NCI-H2227 treated with DMSO at 0.1 percent for 48 hours (cell line): Measurements from ENCODE around the gene CHMP2B.
"Not testable (repeated sequence)": the region's sequence is repeated elsewhere in the genome, so short reads cannot be mapped to it uniquely, and the experiment has no call there.

Experiments
- DNase-seq: peaks from one replicate; lab custom pipeline; 2025; lab: John Stamatoyannopoulos, UW

CHMP2B gene

DNA sequence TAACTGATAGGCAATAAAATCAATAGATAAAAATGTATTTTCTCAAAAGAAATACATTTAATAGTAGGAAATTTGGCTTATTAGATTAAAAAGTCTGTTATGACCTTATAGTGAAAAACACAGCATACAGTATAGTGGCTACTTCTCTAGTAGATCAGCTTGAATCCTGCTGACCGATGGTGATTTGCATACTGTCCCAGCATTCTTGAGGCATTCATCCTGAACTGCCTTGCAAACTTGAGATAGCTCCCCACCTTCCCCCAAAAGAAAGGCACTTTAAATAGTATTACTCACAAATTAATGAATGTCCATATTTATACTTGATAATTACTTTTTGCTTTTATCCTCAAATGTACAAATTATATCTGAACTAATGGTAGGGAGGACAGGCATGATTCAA, 6.7 kb downstream of the CHMP2B start:
- no peak for DNase-seq

DNA sequence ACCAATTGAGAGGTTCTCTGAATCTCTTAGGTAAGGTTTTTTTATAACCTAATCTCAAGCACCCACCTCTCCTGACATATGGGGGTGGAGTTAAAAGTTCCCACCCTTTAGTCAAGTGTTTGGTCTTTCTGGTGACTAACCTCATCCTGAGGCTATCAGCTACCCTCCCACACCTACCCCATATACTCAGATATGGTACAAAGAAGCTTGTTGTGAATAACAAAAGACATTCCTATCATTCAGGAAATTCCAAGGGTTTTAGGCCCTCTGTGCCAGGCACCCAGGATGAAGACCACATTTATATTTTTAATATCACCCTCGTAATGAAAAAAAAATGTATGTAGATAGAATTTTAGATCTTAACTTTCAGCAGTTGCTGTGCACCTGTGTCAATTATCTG, 9.0 kb downstream of the CHMP2B start:
- no peak for DNase-seq

DNA sequence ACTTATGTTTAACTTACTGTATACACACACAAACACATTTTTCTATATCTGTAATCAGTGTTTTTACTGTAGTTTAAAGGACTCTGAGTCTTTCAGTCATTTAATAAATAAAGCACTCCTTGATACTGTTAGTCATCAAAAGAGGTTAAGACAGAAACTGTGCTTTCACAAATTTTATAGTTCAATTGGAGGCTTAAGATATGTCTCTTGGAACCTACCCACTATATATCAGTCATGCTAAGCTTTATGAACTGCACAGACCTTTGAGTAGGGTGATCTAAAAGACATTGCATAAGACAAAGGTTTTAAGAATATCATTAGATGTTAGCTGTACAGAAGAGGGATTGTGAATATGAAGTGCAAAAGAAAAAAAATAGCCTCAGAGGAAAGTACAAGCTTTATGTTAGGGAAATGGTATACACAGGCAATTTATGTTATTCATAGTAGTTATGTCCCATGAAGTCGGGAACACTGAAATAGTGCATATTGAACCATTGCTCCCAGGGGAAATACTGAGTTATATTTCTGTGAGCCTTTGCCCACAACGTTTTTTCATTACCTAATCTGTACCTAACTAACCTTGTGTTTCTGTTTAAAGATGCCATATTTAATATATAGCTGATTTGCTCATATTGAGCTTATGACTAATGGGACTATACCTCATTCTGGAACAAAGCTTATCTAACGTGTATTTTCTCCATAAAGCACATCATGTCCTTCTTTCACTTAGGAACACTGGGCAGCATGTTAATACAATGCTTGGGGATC, 19.7 kb downstream of the CHMP2B start:
- no peak for DNase-seq

DNA sequence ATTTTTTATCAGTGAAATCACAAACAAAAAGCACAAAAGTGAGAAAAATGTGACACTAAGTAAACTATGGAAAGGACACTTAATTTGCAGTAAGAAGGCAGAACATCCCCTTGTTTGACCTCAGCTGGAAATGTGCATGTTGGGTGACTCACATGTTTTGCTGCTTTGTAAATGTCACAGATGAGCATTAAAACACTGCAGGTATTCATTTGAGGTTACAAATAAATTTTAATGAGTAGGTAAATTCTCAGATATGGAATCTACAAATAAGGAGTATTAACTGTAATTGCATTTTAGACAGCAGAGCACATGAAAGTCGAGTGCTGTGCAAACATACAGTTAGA, 20.3 kb downstream of the CHMP2B start:
- no peak for DNase-seq

DNA sequence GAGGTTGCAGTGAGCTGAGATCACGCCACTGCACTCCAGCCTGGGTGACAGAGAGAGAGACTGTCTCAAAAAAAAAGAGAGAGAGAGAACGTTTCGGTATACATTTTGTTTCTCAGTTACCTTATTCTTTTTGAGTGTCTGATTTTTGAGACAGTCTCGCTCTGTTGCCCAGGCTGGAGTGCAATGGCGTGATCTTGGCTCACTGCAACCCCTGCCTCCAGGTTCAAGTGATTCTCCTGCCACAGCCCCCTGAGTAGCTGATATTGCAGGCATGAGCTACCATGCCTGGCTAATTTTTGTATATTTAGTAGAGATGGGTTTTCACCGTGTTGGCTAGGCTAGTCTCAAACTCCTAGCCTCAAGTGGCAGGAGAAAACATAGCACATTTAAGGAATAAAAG, 21.1 kb downstream of the CHMP2B start:
- not testable (repeated sequence) for DNase-seq

DNA sequence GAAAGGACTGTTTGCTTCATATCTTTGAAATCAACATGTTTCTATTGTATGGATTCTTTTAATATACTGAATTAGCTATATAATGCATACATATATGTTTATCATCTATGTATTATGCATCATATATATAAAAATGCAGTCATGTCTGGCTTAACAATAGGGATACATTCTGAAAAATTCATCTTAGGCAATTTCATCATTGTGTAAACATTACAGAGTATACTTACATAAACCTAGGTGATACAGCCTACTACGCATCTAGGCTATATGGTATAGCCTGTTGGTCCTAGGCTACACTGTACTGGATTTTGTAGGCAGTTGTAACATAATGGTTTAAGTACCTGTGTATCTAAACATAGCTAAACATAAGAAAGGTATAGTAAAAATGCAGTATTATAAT, 21.7 kb downstream of the CHMP2B start:
- DNase-seq, result no peak

DNA sequence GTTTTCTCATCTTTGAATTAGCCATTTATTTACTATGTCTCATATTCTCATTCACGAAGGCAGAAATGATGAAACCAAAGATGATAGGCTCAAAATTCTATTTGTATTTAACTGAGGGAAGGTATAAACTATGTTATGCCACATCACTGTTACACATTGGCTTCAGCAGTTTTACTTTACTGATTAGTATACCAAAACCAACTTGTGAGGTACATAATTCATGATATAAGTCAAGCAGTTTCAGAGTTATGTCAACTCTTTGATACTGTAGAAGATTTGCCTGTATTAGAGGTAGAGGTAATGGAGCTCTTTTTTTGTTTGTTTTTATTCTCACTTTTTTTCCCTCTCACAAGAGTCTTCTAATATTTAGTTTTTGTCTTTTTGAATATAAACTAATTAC, 22.9 kb downstream of the CHMP2B start:
- DNase-seq, result no peak

DNA sequence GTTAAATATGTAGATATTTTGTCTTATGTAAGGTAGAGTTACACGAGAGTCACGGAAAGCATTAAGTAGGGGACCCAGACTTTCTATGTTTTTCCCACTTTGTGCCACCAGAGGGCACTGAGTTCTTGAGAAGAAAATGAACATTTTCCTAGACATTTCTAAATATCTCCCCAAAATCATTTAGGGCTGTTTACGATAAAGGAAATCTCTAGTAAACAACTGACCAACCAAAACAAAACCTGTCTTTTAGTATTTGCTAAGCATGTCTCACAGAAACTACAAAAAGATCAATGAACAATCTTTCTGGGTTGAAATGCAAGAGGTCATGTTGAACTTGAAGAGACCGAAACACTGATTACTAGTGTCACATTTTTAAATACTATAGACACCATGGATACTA, 33.2 kb downstream of the CHMP2B start:
- no peak for DNase-seq

DNA sequence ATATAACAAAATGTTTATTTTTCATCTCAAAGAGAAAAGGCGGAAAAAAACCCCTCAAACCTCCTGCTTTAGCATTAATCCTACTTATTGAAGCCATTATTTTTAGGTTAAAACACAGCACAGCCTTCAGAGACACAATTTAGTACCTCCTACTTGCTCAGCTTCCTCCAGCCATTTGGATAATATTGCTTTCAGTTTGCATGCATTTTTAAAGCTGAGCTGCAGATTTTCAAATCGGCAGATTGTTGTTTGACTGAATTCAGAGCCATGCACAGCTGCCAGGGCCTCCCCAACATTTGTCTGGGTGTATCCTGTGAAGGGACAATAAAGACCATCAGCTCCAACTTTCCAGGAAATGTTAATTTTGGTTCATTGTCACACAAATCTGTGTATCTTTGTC, 34.8 kb downstream of the CHMP2B start:
- DNase-seq, result no peak

DNA sequence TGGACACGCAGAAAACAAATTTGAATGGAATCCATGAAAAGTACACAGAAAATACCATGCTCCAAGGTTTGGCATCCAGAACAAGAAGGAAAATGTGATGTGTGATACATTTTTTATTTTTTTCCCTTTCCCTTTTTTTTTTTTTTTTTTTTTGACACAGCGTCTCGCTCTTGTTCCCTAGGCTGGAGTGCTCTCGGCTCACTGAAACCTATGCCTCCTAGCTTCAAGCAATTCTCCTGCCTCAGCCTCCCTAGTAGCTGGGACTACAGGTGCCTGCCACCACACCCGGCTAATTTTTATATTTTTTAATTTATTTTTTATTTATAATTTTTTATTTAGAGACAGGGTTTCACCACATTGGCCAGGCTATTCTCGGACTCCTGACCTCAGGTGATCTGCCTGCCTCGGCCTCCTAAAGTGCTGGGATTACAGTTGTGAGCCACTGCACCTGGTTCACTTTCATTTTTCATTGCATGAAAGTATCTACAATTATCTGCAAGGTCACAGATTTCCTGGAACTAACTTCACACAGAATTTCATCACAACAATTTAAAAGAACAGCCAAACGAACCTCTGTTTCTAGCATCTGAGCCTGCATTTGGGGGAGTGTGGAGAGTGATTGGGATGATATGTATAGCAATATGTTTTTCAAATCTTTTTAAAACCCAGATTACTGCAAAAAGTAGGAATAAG, 41.0 kb downstream of the CHMP2B start:
- DNase-seq, result no peak

DNA sequence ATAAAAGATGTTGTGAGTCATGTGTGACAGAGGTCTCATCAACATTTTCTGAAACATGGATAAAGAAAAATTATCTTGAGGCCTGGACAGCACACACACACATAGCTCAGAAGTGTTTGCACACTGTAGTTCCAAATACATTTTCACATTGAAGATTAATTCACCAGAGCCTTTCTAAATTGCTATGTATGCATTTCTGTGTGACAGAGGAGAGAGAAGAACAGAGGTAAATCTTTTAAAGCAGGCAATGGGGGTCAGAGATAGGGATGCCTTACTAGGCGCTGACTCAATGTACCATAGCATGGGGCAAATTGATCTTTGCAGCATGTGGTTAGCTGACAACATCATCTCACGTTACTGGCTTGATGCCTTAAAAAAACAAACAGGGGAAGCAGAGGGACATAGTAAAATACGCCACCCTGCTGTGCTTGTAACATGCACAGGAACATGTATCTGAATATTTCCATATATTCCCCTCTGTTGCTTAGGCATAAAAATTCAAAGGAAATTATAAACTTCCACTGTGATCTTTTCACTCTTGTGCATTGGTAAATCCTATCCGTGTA, 41.6 kb downstream of the CHMP2B start:
- DNase-seq, result no peak

DNA sequence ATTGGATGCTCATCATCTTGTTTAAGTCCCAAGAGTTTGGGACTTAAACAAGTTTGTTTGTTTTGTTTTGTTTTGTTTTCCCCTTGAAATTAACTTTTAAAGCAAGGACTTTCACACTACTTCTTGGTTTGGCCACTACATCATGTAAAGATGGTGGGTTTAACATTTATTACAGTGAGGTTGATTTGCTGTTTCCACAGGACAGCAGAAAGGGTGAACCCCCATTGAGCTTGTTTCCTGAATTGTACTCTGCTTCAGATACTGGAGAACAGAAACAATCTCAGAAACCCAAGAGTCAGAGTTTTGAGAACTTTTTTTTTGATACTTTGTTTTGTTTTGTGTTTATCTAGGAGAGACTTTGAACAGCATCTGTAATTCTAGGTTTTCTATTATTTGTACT, 42.6 kb downstream of the CHMP2B start:
- DNase-seq, result no peak

DNA sequence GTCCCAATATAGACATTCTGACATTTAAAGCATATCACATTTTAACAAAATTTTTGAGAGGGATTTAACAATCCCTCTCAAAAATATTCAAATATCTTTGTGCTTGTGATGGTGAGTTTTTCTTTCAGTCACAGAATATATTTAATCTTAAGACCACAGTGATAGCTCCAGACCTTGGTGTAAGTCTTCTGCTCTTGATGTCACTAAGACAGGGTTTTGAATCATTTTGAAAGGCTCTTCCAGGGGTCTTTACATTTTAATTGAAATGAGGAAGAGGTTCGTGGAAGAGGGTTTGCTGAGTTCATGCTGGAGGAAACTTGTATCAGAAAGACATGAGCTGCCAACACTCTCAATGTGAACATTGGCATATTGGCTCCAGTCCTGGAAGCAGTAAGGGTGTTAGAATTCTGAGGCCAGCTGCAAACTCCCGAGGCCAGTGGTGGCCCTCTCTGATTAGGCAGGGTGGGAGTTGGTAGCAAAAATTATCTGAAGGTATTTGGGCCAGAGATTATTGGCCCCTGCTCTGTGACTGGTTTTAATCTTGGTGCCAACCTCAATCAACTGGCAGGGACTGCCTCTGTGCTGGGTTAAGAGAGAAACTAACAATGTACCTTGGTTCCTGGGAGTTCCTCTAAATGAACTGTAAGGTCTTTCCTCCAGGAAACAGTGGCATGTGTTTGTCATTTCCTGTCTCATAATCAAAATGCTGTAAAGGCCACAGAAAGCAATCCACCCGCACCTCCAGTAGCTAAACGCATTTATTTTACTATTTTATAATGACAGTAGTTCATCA, 44.0 kb downstream of the CHMP2B start:
- no peak for DNase-seq

DNA sequence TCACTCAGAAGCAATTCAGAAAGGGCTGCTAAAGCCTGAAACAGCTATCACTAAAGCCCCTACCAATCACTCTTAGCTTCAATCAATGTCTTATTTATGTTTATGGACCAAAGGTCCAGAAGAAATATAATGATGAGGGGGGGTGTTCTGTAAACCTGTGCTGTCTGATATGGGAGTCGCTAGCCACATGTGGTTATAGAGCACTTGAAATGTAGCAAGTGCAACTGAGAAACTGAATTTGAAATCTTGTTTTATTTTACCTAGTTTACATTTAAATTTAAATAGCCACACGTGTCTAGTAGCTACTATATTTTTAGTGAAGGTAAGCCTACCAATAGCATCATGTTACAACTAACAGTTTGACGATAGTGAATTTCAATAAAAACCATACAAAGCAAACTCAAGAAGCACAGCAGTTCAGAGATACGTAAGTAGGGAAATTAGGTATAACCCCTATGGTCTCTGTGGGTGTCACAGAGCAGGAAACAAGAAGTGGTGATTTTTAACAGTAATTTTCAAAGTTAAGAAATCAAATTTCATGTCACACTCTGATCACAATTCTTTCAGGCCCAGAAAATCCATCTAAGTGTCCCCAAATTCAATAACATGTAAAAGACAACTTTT, 45.7 kb downstream of the CHMP2B start:
- no peak for DNase-seq

DNA sequence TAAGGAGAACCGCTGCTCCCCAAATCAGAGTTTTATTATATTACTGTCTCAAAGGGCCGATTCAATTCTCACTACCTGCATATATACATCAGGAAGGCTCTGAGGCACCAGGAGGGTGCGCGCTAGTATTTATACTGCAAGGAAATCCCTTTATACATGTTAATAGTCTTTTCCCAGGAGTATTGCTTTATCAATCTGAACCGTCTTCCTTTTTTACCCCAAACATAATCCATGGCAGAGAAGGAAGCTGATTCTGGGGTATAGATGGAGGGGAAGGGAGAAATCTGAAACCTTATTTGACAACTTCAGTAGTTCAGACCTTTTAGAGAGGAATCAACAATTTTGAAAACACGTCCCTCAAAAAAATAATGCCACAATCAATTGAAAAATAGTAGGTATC, 49.4 kb downstream of the CHMP2B start, which contains the start of gene POU1F1:
Gene POU1F1, minus strand, starts transcription at position 101 of the 400 bp plus-strand sequence. CDS start 122 bp downstream, outside the sequence.
- DNase-seq, result no peak

DNA sequence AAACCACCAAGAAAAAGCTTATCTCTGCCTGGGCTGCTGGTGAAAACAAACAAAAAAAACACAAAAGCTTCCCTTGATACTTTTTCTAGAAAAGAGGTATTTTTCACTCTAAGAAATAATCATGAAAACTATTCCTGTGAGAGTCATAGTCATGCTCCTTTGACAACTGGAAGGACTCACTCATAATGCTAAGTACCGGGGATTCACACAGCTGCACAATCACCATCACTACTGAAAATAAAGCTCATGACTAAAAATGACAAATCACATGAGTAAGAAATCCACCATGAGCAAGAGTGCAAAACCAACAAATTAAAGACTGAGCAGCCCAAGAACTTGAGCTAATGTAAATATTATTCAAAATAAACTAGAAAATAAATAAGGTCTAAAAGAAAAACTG, 59.9 kb downstream of the CHMP2B start:
- no peak for DNase-seq

DNA sequence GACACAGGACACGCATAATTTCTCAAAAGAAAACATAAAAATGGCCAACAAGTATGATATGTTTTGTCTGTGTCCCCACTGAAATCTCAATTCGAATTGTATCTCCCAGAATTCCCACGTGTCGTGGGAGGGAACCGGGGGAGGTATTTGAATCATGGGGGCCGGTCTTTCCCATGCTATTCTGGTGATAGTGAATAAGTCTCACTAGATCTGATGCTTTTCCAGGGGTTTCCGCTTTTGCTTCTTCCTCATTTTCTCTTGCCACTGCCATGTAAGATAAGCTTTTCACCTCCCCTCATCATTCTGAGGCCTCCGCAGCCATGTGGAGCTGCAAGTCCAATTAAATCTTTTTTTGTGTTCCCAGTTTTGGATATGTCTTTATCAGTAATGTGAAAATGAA, 61.3 kb downstream of the CHMP2B start:
- no peak for DNase-seq

DNA sequence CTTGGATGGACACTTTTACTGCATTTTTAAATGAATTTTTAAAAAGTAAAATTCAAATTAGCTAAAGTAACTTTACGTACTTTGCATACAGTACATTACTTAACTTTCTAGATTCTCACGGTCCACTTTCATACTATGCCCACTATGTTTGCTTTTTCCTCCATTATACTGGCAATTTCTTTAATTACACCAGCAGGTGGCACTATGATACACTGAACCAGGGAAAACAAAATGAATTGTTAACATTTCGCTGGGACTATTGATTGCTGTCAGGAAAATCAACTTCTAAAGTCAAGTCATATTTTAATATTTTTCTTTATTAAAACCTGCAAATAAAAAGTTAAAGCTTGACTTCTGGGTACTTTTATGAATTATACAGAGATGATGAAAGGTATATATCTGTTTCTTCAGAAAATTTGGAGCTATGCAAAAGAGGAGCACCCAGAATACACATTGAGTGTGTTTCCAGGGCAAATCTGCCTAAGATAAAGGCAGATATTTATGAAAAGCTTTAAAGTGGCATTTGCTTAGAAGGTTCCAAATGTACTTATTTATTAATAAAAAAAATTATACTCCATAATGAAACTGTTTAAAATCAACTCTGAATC, 71.1 kb downstream of the CHMP2B start:
- DNase-seq, result peak; percentile 38

DNA sequence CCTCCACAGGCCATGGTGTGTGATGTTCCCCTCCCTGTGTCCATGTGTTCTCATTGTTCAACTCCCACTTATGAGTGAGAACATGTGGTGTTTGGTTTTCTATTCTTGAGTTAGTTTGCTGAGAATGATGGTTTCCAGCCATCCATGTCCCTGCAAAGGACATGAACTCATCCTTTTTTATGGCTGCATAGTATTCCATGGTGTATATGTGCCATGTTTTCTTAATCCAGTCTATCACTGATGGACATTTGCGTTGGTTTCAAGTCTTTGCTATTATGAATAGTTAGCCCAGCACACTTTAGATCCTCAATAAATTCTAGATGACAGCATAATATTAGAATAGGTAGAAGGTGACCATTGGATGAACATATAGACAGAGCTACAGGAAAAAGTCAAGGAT, 77.9 kb downstream of the CHMP2B start:
- not testable (repeated sequence) for DNase-seq
